Measurements from ENCODE around the gene AGBL5. TPM values are rescaled to one million over a fixed set of nuclear protein-coding genes. Genes with fewer than 3 reads are reported as not detected.
A peak's percentile ranks its signal among the peaks of the same experiment; 100 is the strongest.

The AGBL5 gene
- total RNA-seq, 1 experiment from 2014 or later, result 55.4 TPM

DNA sequence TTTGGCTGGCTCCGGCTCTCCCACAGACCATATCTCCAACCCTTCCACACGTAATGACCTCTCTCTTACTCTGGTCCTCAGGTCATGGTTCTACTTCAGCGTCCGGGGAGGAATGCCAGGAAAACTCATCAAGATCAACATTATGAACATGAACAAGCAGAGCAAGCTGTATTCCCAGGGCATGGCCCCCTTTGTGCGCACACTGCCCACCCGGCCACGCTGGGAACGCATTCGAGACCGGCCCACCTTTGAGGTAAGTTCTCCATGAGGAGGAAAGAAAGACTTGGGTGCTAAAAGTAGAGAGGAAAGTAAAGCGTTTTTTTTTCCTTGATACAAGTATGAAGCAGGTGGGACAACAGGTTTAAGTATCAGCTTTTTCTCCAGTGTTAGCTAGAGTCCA is 1.9 kb downstream of the AGBL5 start:
- no peak overlapping the region for H3T11ph ChIP-seq (ENCODE audit: low read length)
- WGBS (ENCODE audit: extremely low coverage, insufficient read length, low lambda C conversion rate), result no CpG with 5 or more reads among the region's 11 CpGs
- H3K9me3 ChIP-seq (ENCODE audit: control insufficient read depth, low read depth, low read length), result no peaks in the 10 kb centered on the region
- no peak overlapping the region for H4K8ac ChIP-seq (replicated peaks; ENCODE audit: insufficient read length, low read depth, low read length)
- H3K79me1 ChIP-seq (ENCODE audit: insufficient read depth, low read depth, low read length, poor library complexity, severe bottlenecking), result no peaks in the 10 kb centered on the region
- Mint-ChIP-seq H3K27me3 (ENCODE audit: low read depth) (peaks cover 7% of the 10 kb centered on the region), H3K9me3 (peaks cover 7 to 10% of the 10 kb centered on the region in 2 experiments), H3K4me1 (peaks cover 10 to 14% of the 10 kb centered on the region in 2 experiments), H3K36me3 (ENCODE audit: insufficient read depth in 1 of 3, low read depth in 3 of 3) (peaks cover 23 to 45% (median 35%) of the 10 kb centered on the region in 3 experiments), H3K27ac (no peak overlapping the region), H3K4me3 (peak overlapping the region; percentile 86 to 94; a peak in 2 of 5 replicates)
- no peak overlapping the region for H3K4ac ChIP-seq (ENCODE audit: low read depth, low read length)
- no peak overlapping the region for H2BK120ac ChIP-seq (ENCODE audit: low read depth, low read length, poor library complexity, severe bottlenecking)
- no peak overlapping the region for H4K5ac ChIP-seq (ENCODE audit: insufficient read length, low read depth, low read length)
- TF ChIP-seq, protein P1, sequence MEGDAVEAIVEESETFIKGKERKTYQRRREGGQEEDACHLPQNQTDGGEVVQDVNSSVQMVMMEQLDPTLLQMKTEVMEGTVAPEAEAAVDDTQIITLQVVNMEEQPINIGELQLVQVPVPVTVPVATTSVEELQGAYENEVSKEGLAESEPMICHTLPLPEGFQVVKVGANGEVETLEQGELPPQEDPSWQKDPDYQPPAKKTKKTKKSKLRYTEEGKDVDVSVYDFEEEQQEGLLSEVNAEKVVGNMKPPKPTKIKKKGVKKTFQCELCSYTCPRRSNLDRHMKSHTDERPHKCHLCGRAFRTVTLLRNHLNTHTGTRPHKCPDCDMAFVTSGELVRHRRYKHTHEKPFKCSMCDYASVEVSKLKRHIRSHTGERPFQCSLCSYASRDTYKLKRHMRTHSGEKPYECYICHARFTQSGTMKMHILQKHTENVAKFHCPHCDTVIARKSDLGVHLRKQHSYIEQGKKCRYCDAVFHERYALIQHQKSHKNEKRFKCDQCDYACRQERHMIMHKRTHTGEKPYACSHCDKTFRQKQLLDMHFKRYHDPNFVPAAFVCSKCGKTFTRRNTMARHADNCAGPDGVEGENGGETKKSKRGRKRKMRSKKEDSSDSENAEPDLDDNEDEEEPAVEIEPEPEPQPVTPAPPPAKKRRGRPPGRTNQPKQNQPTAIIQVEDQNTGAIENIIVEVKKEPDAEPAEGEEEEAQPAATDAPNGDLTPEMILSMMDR (conservative IDR thresholded peaks at IDR 0.05), result no peak
- H3K27me3 ChIP-seq (ENCODE audit: insufficient read depth, low read length), result no peaks in the 10 kb centered on the region
- H3K23ac ChIP-seq (ENCODE audit: insufficient read length, low read depth, low read length), result no peak overlapping the region
- H3K79me2 ChIP-seq (ENCODE audit: insufficient read depth, low read length), result no peaks in the 10 kb centered on the region
- no peak overlapping the region for H2BK15ac ChIP-seq (ENCODE audit: low read depth, low read length)
- no peak overlapping the region for H2BK20ac ChIP-seq (ENCODE audit: low read depth, low read length, poor library complexity, severe bottlenecking)
- H2BK5ac ChIP-seq (ENCODE audit: insufficient read length, low read length), result no peak overlapping the region
- no peak for DNase-seq
- no peak overlapping the region for H2BK12ac ChIP-seq (ENCODE audit: insufficient read length, low read depth, low read length)
- no peak overlapping the region for H3K4me2 ChIP-seq (ENCODE audit: insufficient read depth, insufficient read length, low read length)
- no peaks in the 10 kb centered on the region for H4K20me1 ChIP-seq (ENCODE audit: control insufficient read depth, insufficient read depth, insufficient read length)
- no peak overlapping the region for H3K27ac ChIP-seq (ENCODE audit: insufficient read length, low read depth, low read length)
- peaks cover 4% of the 10 kb centered on the region; the same call in 1 of the 2 replicates for H3K4me1 ChIP-seq (ENCODE audit: insufficient read depth, low read length)
- H4K91ac ChIP-seq (ENCODE audit: insufficient read length, low read depth, low read length), result no peak overlapping the region
- no peak overlapping the region for H3K56ac ChIP-seq (ENCODE audit: insufficient read length, low read depth, low read length)
- no peak overlapping the region for H3K18ac ChIP-seq (ENCODE audit: insufficient read length, low read depth, low read length)
- H3K14ac ChIP-seq (ENCODE audit: insufficient read depth, low read length), result no peak overlapping the region
- no peak overlapping the region for H3K9ac ChIP-seq (ENCODE audit: extremely low read depth, insufficient read length, low read length)
- H3K23me2 ChIP-seq (ENCODE audit: insufficient read length, low read depth, low read length, poor library complexity, severe bottlenecking), result peaks cover 10% of the 10 kb centered on the region
- no peak overlapping the region for H2AFZ ChIP-seq (ENCODE audit: low read length)
- no peak overlapping the region for H2AK5ac ChIP-seq (ENCODE audit: insufficient read length, low read length)
